GM12801 (cell line): Measurements from ENCODE around the gene TMEM170B.

ENCODE experiments used
- CTCF ChIP-seq: IDR thresholded peaks from one replicate; pipeline ENCODE4 v1.5.1; 2011; ENCODE audit warnings: control low read depth; ENCODE audit not compliant: insufficient read length; ENCODE audit errors: extremely low read depth

The TMEM170B gene

DNA sequence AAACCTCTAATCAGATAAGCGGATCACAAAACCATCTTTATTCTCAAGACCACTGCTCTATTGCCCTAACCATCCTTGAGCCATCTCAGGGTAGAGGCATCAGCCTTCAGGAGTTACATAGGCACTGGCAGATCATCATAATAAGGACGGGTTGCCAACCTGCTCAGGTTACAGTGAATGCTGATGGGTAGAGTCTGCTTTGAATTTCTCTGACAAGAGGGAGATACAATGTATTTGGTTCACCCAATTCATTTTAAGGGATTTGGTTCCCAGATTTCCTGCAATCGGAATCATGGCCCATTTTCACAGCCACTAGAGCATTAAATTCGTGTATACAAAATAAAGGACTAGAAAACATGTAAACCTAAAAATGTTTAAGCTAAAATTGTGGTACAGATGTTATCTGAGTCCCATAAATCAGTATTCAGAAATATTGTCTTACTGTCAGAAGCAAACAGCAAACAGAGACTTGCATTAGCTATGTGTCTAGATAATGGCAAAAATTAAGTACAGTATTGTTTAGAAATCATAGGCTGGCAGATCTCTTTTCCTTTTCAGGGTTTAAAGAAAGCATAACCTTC is 41.9 kb upstream of the TMEM170B start:
- no peak for TF ChIP-seq CTCF

GRCh38 chr6:11496152-11497060 is 41.1 kb upstream of the TMEM170B start:
- no peak for TF ChIP-seq CTCF

DNA sequence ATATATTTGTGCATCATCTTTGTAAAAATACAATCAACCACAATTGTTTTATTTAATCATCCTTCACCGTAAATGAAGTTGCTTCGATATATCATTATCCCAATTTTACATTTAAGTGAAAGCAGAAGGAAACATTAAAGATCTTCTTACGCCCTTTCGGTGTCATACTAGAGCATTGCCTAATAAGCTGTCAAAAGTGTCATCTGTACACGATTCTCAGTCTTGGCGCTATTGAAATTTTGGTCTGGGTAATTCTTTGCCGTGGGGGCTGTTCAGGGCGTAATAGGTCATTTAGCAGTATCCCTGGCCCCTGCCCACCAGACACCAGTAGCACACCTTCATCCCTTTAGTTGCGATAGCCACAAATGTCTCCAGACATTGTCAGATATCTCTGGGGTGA is 40.4 kb upstream of the TMEM170B start:
- no peak for TF ChIP-seq CTCF

DNA sequence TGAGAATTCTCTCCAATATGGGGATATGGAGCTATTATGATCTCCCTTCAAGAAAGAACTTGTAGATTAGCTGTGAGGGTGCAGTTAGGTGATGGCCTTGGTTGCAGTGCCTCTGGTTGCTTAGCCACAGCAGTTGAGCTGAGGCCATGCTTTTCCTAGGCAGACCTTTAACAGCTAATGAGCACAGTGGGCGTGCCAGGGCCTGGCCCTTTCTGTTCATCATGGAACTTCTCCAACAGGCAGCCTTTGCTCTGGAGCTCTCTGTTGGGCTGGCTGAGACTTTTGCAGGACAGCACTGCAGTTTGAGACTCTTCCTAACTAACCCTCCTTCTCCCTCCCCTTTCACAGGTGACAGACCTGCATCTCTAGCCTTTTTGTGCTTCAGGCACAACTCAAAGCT is 39.7 kb upstream of the TMEM170B start:
- TF ChIP-seq CTCF, result no peak

- no peak for TF ChIP-seq CTCF
Observed at GRCh38 chr6:11500008-11500407, 37.5 kb upstream of the TMEM170B start.

DNA sequence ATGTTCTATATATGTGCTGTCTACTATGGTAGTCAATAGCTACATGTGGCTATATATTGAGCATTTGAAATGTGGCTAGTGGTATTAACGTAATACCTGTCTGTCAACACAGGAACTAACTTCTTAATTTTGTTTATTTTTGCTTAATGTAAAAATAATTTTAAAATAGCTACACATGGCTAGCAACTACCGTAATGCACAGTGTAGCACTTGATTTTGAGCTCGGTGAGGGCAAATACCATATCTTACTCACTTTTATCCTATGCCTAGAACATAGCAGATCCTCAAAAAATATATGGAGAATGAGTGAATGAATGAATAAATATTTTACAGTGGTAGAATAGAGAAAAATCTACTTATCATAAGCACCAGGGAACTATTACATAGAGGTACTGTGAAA is 28.1 kb upstream of the TMEM170B start:
- TF ChIP-seq CTCF, result no peak

DNA sequence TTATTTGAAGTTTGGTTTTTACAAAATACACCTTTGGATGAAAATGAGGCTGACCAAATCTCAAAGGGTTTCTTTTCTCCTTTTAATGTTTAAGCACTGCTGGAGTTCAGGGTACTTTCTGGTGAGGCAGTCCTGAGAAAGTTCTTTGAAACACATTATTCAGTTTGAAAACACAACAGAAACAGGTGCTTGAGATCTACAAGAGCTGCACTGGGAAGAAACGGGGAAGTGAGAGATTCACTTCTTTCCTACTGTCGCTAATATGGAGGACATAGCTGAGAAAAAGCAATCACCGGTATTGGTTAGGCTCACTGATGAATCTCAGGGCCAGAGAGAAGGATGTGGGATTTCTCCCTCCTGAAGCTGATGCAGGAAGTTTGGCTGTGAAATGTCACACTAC is 22.9 kb upstream of the TMEM170B start:
- TF ChIP-seq CTCF, result no peak
